Suprapubic skin (tissue), 4 donors: ENCODE results near the gene SERPINF2.

Source experiments
- CTCF ChIP-seq, 2 donors: fragments of 200-600 bp in 1 of 2; fragments of 450-650 bp in 1 of 2; sonication (generic) in 1 of 2; IDR thresholded peaks; one replicate each; pipeline ENCODE4 v1.5.1; 2016 to 2019; ENCODE audit warnings: antibody characterized with exemption in 2 of 2, mild to moderate bottlenecking in 1 of 2, moderate library complexity in 1 of 2
- EP300 ChIP-seq: sonication (generic); formaldehyde crosslinking; IDR thresholded peaks from one replicate; pipeline ENCODE4 v1.6.1; 2017; ENCODE audit warnings: antibody characterized with exemption
- POLR2A ChIP-seq, 2 donors: fragments of 450-650 bp; IDR thresholded peaks; one replicate each; pipeline ENCODE4 v1.6.1; 2017; ENCODE audit warnings: antibody characterized with exemption in 2 of 2, mild to moderate bottlenecking in 2 of 2, moderate library complexity in 2 of 2
- POLR2AphosphoS5 ChIP-seq, 3 donors: sonication (generic); formaldehyde crosslinking; IDR thresholded peaks; one replicate each; pipeline ENCODE4 v1.6.1; 2017; ENCODE audit warnings: antibody characterized with exemption in 3 of 3

GRCh38 chr17:1693339-1693738, 49.3 kb upstream of the SERPINF2 start:
- TF ChIP-seq CTCF (IDR thresholded peaks at IDR 0.05) = no peak
- TF ChIP-seq POLR2A (IDR thresholded peaks at IDR 0.05) = no peak
- TF ChIP-seq POLR2AphosphoS5 (IDR thresholded peaks at IDR 0.05) = no peak
- no peak for TF ChIP-seq EP300
